Measurements from ENCODE around the gene KRT33A.
"Not testable (repeated sequence)": the region's sequence is repeated elsewhere in the genome, so short reads cannot be mapped to it uniquely, and the experiment has no call there.

KRT33A gene

GRCh38 chr17:41350381-41350878, at the start of gene KRT33A:
Gene KRT33A (minus strand): TSS chr17:41350828. CDS start chr17:41350767, 61 bp downstream.
- not testable (repeated sequence) for DNase-seq (ENCODE audit: low read depth, low spot score)

GRCh38 chr17:41396996-41397660, 46.5 kb upstream of the KRT33A start, which contains the start of gene KRT31:
Gene KRT31 (minus strand): TSS chr17:41397608. CDS start chr17:41397539, 69 bp downstream.
- DNase-seq (ENCODE audit: low read depth, low spot score) = no peak

- no peak for DNase-seq (ENCODE audit: low read depth, low spot score)
Measured at GRCh38 chr17:41396340-41396739, 45.7 kb upstream of the KRT33A start.

GRCh38 chr17:41395611-41396010, 45.0 kb upstream of the KRT33A start:
- DNase-seq (ENCODE audit: low read depth, low spot score) = no peak

GRCh38 chr17:41395044-41395443, 44.4 kb upstream of the KRT33A start:
- DNase-seq (ENCODE audit: low read depth, low spot score) = not testable (repeated sequence)

GRCh38 chr17:41394254-41394996, 43.8 kb upstream of the KRT33A start:
- no peak for DNase-seq (ENCODE audit: low read depth, low spot score)

GRCh38 chr17:41393826-41394225, 43.2 kb upstream of the KRT33A start:
- DNase-seq (ENCODE audit: low read depth, low spot score) = no peak

- no peak for DNase-seq (ENCODE audit: low read depth, low spot score)
Measured at GRCh38 chr17:41393294-41393693, 42.7 kb upstream of the KRT33A start.

- no peak for DNase-seq (ENCODE audit: low read depth, low spot score)
Measured at GRCh38 chr17:41392278-41392677, 41.6 kb upstream of the KRT33A start.

GRCh38 chr17:41391535-41391934, 40.9 kb upstream of the KRT33A start:
- DNase-seq (ENCODE audit: low read depth, low spot score) = no peak

GRCh38 chr17:41390411-41390938, 39.8 kb upstream of the KRT33A start:
- DNase-seq (ENCODE audit: low read depth, low spot score) = no peak

- no peak for DNase-seq (ENCODE audit: low read depth, low spot score)
Measured at GRCh38 chr17:41387670-41388069, 37.0 kb upstream of the KRT33A start.

- DNase-seq (ENCODE audit: low read depth, low spot score) = no peak
Measured at GRCh38 chr17:41386227-41386626, 35.6 kb upstream of the KRT33A start.

- DNase-seq (ENCODE audit: low read depth, low spot score) = no peak
Measured at GRCh38 chr17:41383690-41384089, 33.1 kb upstream of the KRT33A start.

GRCh38 chr17:41382394-41382793, 31.8 kb upstream of the KRT33A start:
- no peak for DNase-seq (ENCODE audit: low read depth, low spot score)

GRCh38 chr17:41381943-41382342, 31.3 kb upstream of the KRT33A start, which contains the start of gene KRT34:
Gene KRT34 (minus strand): TSS chr17:41382306. CDS start chr17:41382246, 60 bp downstream.
- not testable (repeated sequence) for DNase-seq (ENCODE audit: low read depth, low spot score)

- not testable (repeated sequence) for DNase-seq (ENCODE audit: low read depth, low spot score)
Measured at GRCh38 chr17:41380091-41380490, 29.5 kb upstream of the KRT33A start.

- DNase-seq (ENCODE audit: low read depth, low spot score) = no peak
Measured at GRCh38 chr17:41377546-41377945, 26.9 kb upstream of the KRT33A start.

GRCh38 chr17:41369713-41370112, 19.1 kb upstream of the KRT33A start, which contains the start of gene KRT33B:
Gene KRT33B (minus strand): TSS chr17:41369813. CDS start chr17:41369750, 63 bp downstream.
- no peak for DNase-seq (ENCODE audit: low read depth, low spot score)

GRCh38 chr17:41369023-41369422, 18.4 kb upstream of the KRT33A start:
- DNase-seq (ENCODE audit: low read depth, low spot score) = no peak

- no peak for DNase-seq (ENCODE audit: low read depth, low spot score)
Measured at GRCh38 chr17:41367426-41368075, 16.9 kb upstream of the KRT33A start.

- no peak for DNase-seq (ENCODE audit: low read depth, low spot score)
Measured at GRCh38 chr17:41366070-41366469, 15.4 kb upstream of the KRT33A start.

Data from brain pericyte (primary cell).